A204.1 (cell line): ENCODE data around the gene RAB10.
"Not testable (repeated sequence)": the region's sequence is repeated elsewhere in the genome, so short reads cannot be mapped to it uniquely, and the experiment has no call there.

Experiments used
- FAIRE-seq: peaks from 2 replicates; lab custom pipeline; 2012; peaks lifted over from hg19 to GRCh38; lab: Jason Lieb, UNC

RAB10 gene

DNA sequence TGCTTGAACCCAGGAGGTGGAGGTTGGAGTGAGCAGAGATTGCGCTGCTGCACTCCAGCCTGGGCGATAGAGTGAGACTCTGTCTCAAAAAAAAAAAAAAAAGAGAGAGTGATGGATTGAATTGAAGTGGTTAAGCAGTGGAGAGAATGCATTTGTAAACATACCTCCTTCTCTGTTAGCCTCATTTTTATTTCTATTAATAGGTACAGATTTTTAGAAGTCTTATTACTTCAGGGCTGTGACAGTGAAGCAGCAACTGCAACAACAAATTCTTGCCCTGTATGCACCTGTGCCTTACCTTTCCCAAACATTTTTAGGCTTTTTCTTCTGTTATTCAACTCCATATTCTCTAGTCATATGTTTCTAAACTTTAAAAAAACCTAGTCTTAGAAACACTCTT lies 55.5 kb downstream of the RAB10 start:
- FAIRE-seq, result no peak

DNA sequence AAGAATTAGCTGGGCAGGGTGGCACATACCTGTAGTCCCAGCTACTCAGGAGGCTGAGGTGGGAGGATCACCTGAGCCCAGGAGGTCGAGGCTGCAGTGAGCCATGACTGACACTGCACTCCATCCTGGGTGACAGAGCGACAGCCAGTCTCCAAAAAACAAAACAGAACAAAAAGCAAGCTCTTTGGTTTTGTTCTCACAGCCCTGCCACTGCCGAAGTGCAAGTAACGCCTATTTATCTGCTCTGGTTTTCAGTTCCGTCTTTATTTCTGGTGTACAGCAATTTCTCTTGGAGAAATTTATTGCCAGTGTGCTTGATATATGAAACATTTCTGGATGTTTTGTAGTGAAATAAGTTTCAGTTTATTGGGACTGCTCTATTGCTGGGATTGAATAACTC lies 61.9 kb downstream of the RAB10 start:
- FAIRE-seq, result no peak

DNA sequence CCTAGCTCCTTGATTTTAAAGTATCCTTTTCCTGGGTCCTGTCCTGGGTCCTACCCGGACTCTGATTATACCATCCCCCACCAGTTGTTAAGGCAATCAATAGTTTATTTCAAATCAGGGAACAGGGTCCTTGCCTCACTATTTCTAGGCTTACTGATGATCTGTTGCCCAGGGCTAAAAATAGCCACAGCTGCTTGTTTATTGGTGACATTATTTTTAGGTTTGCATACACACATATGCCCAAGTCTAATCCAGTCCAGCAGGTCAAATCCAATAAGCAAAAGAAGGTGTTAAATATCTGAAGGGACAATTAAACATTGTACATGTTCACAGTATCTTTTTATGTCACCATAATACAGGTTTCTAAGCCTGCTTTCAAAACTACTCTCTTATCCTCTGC lies 66.0 kb downstream of the RAB10 start:
- no peak for FAIRE-seq

DNA sequence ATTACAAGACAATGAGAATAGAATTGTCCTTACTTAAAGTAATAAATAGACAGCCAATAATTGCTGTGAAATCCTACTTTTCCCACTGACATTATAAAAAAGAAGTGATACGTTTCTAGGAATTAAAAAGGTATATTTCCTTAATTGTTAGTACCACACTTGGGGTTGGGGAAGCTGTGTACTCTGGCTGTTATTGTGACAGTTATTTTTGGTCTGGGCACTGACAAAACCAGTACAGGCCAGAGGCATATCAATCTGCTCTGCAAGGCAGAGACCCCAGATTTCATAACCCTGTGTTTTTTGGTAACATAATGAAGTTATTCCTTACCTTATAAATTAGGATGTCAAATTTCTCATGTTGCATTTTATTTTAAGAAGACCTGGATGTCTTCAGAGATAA lies 66.5 kb downstream of the RAB10 start:
- FAIRE-seq, result no peak

GRCh38 chr2:26103752-26104151 lies 69.9 kb downstream of the RAB10 start:
- no peak for FAIRE-seq

DNA sequence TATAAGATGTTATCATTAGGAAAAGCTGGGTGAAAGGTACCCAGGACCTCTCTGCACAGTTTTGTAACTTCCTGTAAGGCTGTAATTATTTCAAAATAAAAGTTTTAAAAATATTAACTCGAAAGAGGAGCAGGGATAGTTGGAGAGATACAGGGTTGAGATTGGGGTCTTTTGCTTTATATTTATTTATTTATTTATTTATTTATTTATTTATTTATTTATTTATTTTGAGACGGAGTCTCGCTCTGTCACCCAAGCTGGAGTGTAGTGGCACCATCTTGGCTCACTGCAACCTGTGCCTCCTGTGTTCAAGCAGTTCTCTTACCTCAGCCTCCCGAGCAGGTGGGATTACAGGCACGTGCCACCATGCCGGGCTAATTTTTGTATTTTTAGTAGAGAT lies 74.8 kb downstream of the RAB10 start:
- FAIRE-seq, result not testable (repeated sequence)

- no peak for FAIRE-seq
Measured at GRCh38 chr2:26112201-26112600, 78.3 kb downstream of the RAB10 start.

DNA sequence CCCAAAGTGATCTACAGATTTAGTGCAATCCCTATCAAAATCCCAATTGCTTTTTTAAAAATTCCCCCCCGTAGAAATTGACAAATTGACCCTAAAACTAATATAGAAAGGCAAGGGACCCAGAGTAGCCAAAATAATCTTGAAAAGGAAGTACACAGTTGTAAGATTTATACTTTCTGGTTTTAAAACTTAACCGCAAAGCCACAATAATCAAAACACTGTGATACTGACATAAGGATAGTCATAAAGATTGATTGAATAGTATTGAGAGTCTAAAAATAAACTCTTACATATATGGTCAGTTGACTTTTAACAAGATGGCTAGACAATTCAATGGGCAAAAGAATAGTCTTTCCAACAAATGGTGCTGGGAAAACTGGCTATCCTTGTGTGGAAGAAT lies 80.3 kb downstream of the RAB10 start:
- FAIRE-seq, result no peak

DNA sequence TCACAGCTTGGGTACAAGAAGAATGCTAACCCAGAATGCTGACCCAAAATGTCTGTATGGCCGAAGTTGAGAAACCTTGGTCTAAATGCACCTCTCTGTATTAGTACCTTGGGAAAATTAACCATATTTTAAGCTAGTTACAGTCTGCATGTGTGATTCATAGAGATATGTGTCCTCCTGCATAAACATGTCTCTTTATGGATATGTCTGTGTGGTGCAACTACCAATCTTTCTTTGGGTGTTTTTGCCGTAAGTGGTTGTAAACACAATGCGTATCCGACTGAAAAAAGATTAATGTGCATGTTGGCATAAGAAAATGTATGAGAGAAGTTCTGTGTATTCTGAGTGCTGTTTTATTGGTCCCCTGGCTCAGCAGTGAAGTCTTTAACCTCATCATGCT lies 84.8 kb downstream of the RAB10 start:
- no peak for FAIRE-seq

DNA sequence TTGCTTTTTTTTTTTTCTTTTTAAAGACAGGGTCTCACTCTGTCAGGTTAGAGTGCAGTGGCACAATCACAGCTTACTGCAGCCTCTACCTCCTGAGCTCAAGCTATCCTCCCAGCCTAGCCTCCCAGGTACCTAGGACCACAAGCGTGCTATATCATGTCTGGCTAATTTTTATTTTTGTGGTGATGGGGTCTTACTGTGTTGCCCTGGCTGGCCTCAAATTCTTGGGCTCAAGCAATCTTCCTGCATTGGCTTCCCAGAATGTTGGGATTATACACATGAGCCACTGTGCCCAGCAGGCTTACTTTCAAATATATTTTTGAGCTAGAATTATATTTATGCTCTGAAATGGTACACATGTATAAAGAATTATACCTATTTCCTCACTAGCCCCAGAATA lies 85.6 kb downstream of the RAB10 start:
- no peak for FAIRE-seq

DNA sequence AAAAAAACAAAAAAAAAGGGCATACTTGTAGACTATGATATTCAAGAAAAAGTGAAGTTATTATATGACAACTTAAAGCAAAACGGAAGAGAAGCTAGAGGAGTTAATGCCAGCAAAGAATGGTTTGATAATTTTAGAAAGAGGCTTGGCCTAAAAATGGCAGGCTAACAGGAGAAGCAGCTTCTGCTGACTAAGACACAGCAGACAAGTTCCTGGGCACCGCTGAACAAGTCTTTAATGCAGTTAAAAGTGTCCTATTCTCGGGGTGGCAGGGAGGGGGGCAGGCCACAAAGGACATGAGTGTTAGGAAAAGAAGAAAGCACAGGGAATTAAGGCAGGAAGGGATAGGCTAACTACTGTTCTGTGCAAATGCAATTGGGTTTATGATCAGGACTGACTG lies 88.7 kb downstream of the RAB10 start:
- no peak for FAIRE-seq

GRCh38 chr2:26123426-26123825 lies 89.5 kb downstream of the RAB10 start:
- FAIRE-seq, result no peak

DNA sequence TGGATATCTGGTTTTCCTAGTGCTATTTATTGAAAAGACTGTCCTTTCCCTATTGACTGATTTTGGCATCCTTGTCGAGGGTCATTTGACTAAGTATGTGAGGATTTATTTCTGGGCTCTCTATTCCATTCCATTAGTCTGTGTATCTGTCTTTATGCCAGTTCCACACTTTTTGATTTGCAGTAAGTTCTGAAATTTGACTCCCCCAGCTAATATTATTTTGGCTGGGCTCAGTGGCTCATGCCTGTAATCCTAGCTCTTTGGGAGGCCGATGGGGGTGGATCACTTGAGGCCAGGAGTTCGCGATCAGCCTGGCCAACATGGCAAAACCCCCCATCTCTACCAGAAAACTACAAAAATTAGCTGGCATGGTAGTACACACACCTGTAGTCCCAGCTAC lies 92.2 kb downstream of the RAB10 start:
- FAIRE-seq, result no peak

DNA sequence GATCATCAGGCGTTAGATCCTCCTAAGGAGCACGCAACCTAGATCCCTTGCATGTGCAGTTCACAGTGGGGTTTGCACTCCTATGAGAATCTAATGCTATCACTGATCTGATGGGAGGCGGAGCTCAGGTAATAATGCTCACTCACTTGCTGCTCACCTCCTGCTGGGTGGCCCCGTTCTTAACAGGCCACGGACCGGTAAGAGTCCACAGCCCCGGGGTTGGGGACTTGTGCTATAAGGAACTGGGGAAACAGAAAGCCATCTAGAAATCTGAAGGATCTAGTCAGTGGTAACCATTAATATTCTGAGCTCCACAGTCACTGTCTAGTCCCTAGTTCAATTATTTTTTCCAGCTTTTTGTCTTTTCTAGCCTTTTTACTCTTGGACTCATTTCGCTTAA lies 94.3 kb downstream of the RAB10 start:
- no peak for FAIRE-seq

DNA sequence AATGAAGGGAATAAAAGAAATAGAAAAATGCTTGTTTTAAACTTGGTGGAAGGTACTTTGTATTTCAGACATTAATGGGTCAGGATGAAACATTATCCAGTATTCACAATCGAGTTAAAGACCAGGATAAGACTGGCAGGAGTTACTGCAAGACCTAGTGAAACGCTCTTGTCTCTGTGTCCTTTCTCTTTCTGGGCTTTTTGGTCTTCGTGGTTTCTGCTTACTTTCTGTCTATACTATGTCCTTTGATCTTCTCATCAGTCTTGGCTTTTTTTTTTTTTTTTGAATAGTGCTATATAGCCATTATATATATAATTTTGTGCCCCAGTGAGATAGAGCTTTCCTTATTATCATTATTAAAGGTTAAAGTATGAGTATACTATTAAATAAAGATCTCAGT lies 96.9 kb downstream of the RAB10 start:
- no peak for FAIRE-seq

- no peak for FAIRE-seq
Measured at GRCh38 chr2:26136451-26136850, 102.6 kb downstream of the RAB10 start.

GRCh38 chr2:26139269-26140183 lies 105.6 kb downstream of the RAB10 start:
- FAIRE-seq, result no peak

- no peak for FAIRE-seq
Measured at GRCh38 chr2:26141145-26141769, 107.4 kb downstream of the RAB10 start.

GRCh38 chr2:26144031-26144430 lies 110.1 kb downstream of the RAB10 start:
- FAIRE-seq, result no peak

GRCh38 chr2:26144953-26145680 lies 111.2 kb downstream of the RAB10 start:
- FAIRE-seq, result peak; percentile 30

DNA sequence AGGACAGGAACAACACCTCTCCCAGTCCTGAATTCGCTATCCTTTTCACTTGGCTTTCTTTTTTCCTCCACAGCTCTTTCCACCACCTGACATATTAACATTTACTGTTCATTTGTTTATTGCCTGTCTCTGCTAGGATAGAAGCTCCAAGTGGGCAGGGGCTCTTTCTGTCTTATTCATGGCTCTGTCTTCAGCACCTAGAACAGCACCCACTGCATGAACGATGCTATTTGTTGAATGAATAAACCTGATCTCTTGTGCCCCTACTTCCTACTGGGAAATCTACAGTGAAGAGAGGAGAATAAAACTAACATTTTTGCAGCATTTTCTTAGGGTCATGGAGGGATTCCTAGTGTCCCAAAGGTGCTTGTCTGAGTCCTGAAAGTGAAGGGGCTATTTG lies 114.6 kb downstream of the RAB10 start:
- no peak for FAIRE-seq

DNA sequence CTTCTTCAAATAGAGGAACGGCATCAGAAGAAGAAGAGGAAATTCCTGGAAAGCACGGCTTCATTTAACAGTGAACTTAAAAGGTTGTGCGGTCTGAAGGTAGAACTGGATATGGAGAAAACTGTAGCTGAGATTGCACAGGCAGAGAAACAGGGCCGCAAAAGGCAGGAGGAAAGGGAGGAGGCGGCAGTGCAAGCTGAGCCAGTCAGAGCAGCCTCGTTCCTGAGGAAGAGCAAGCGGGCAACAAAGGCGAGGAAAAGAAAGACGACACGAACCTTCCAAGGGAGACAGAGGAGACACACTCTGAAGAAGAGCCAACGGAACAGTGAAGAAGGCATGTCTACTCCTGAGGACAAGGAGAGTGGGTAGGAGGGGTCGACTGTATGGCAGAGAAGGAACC lies 116.4 kb downstream of the RAB10 start:
- FAIRE-seq, result no peak

DNA sequence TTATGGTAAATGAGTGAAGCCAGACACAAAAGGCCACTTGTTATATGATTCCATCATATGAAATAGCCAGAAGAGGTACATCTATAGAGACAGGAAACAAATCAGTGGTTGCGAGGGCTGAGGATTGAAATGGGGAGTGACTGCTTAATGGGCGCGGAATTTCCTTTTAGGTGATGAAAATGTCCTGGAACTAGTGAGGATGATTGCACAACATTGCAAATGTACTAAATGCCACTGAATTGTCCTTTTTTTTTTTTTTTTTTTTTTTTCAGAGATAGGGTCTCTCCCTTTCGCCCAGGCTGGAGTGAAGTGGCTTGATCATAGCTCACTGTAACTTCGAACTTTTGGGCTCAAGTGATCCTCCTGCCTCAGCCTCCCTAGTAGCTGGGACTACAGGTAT lies 123.7 kb downstream of the RAB10 start:
- no peak for FAIRE-seq
